HCT116 (cell line): ENCODE results near the gene NSF. TPM values are rescaled to one million over a fixed set of nuclear protein-coding genes. Genes with fewer than 3 reads are reported as not detected.

Source experiments
- ATAC-seq: fragments of 200-7000 bp; cut with Tn5 transposase; 2 replicates; pipeline ENCODE4 v1.9.1; 2020; ENCODE audit warnings: mild to moderate bottlenecking, moderate library complexity
- BruUV-seq: library from RNA; stranded (reverse); fragments of 400-500 nt; replicated peaks from 2 replicates; lab custom pipeline; 2021; lab: Mats Ljungman, UMichigan
- CTCF ChIA-PET: fragments of 300-600 bp; sonication (Branson Sonifier 250); formaldehyde crosslinking; loops from one replicate; lab custom pipeline; 2021; ENCODE audit warnings: antibody characterized with exemption; lab: Charles Lee
- POLR2A ChIA-PET: fragments of 300-600, 350-600 bp; sonication (Branson Sonifier 250); formaldehyde crosslinking; loops from one replicate; lab custom pipeline; 2021; ENCODE audit warnings: antibody characterized with exemption; lab: Charles Lee
- RAD21 ChIA-PET, 2 experiments: fragments of 300-600 bp; sonication (Branson Sonifier 250); formaldehyde crosslinking; loops; one replicate each; lab custom pipeline; 2023; ENCODE audit warnings: low total read pairs in 2 of 2; ENCODE audit not compliant: uncharacterized antibody in 2 of 2, unreplicated experiment in 2 of 2, low non-redundant PET in 1 of 2; lab: Charles Lee
- DNase-seq: peaks from one replicate; pipeline ENCODE4 v3.0.0-alpha.2; 2010; ENCODE audit warnings: low read depth, low spot score
- H2AFZ ChIP-seq: fragments of 200-600 bp; shearing (Covaris generic), sonication (generic); 2 replicates; pipeline ENCODE4 v1.6.1; 2017; ENCODE audit warnings: low read depth, mixed run types, mixed read lengths, antibody characterized with exemption, low read length; ENCODE audit not compliant: poor library complexity, severe bottlenecking
- H3K27ac ChIP-seq: 2 replicates; pipeline ENCODE4 v1.5.1; 2012; ENCODE audit warnings: low read depth, low read length
- H3K27me3 ChIP-seq: fragments of 200-600 bp; sonication (generic); 2 replicates; pipeline ENCODE4 v1.6.1; 2016; ENCODE audit warnings: mixed run types, low read length, mixed read lengths; ENCODE audit not compliant: insufficient read depth
- H3K36me3 ChIP-seq, 2 experiments: fragments of 200-500 bp in 1 of 2; fragments of 200-600 bp in 1 of 2; sonication (Bioruptor generic) in 1 of 2; sonication (generic) in 1 of 2; 2 replicates each; pipeline versions ENCODE4 v1.5.1 to v1.6.1; 2014 to 2016; ENCODE audit warnings: low read length in 2 of 2, inconsistent platforms in 1 of 2, mixed read lengths in 1 of 2, mixed run types in 1 of 2; ENCODE audit not compliant: insufficient read depth in 2 of 2, control insufficient read depth in 1 of 2
- H3K4me1 ChIP-seq, 2 experiments: fragments of 200-600 bp in 1 of 2; sonication (generic) in 1 of 2; 2 replicates each; pipeline versions ENCODE4 v1.5.1 to v1.6.1; 2012 to 2017; ENCODE audit warnings: low read length in 2 of 2, inconsistent platforms in 1 of 2, mild to moderate bottlenecking in 1 of 2, mixed read lengths in 1 of 2, mixed run types in 1 of 2, moderate library complexity in 1 of 2; ENCODE audit not compliant: insufficient read depth in 2 of 2, control insufficient read depth in 1 of 2
- H3K4me2 ChIP-seq: fragments of 200-600 bp; sonication (generic); 2 replicates; pipeline ENCODE4 v1.6.1; 2017; ENCODE audit warnings: mixed run types, low read length, mixed read lengths
- H3K4me3 ChIP-seq, 2 experiments: fragments of 200-600 bp in 1 of 2; sonication (generic) in 1 of 2; replicated peaks in 1 of 2; 2 replicates each; pipeline ENCODE4 v1.5.1; 2011 to 2016; ENCODE audit warnings: low read length in 2 of 2, control low read depth in 1 of 2, low read depth in 1 of 2, mild to moderate bottlenecking in 1 of 2, mixed read lengths in 1 of 2, mixed run types in 1 of 2
- H3K79me2 ChIP-seq: fragments of 200-600 bp; sonication (generic); 2 replicates; pipeline ENCODE4 v1.6.1; 2017; ENCODE audit warnings: mild to moderate bottlenecking, mixed run types, low read length, moderate library complexity, mixed read lengths; ENCODE audit not compliant: insufficient read depth
- H3K9ac ChIP-seq: fragments of 200-600 bp; sonication (generic); 2 replicates; pipeline ENCODE4 v1.6.1; 2016; ENCODE audit warnings: low read length, mixed read lengths
- H3K9me2 ChIP-seq: fragments of 200-600 bp; sonication (generic), shearing (Covaris generic); 2 replicates; pipeline ENCODE4 v1.6.1; 2017; ENCODE audit warnings: mixed run types, mild to moderate bottlenecking, moderate library complexity; ENCODE audit not compliant: insufficient read depth
- H3K9me3 ChIP-seq, 2 experiments: fragments of 200-500 bp in 1 of 2; fragments of 200-600 bp in 1 of 2; sonication (Bioruptor generic) in 1 of 2; sonication (generic) in 1 of 2; 2 replicates each; pipeline ENCODE4 v1.6.1; 2014 to 2017; ENCODE audit warnings: low read length in 2 of 2, mixed read lengths in 2 of 2, inconsistent platforms in 1 of 2, low read depth in 1 of 2, mild to moderate bottlenecking in 1 of 2, mixed run types in 1 of 2, moderate library complexity in 1 of 2; ENCODE audit not compliant: control insufficient read depth in 1 of 2, insufficient read depth in 1 of 2
- H4K20me1 ChIP-seq: fragments of 200-600 bp; sonication (generic), shearing (Covaris generic); 2 replicates; pipeline ENCODE4 v1.6.1; 2017; ENCODE audit warnings: mixed run types, mild to moderate bottlenecking, moderate library complexity; ENCODE audit not compliant: insufficient read depth
- EZH2phosphoT487 ChIP-seq: fragments of 200-600 bp; IDR thresholded peaks from 2 replicates; pipeline ENCODE4 v1.6.1; 2018; ENCODE audit warnings: antibody characterized with exemption, borderline replicate concordance
- intact Hi-C: fragments of 100-400 bp; cut with micrococcal nuclease; formaldehyde crosslinking; loops from 2 replicates; pipeline ENCODE4 v1.10.0; 2022
- total RNA-seq: library from RNA; stranded (reverse); gene quantifications from one replicate; pipeline ENCODE4 v1.2.1, GENCODE V29; 2021; ENCODE audit not compliant: unreplicated experiment
- TF ChIP-seq, protein P1 (sequence below): IDR thresholded peaks from 2 replicates; pipeline ENCODE4 v1.6.1; 2012
- TF ChIP-seq, protein P2 (sequence below): IDR thresholded peaks from 2 replicates; pipeline ENCODE4 v1.6.1; 2012
- TF ChIP-seq, protein P3 (sequence below): IDR thresholded peaks from 2 replicates; pipeline ENCODE4 v1.6.1; 2012; ENCODE audit warnings: low read depth

Gene NSF
- total RNA-seq, 1 experiment from 2014 or later, result 61.1 TPM

DNA sequence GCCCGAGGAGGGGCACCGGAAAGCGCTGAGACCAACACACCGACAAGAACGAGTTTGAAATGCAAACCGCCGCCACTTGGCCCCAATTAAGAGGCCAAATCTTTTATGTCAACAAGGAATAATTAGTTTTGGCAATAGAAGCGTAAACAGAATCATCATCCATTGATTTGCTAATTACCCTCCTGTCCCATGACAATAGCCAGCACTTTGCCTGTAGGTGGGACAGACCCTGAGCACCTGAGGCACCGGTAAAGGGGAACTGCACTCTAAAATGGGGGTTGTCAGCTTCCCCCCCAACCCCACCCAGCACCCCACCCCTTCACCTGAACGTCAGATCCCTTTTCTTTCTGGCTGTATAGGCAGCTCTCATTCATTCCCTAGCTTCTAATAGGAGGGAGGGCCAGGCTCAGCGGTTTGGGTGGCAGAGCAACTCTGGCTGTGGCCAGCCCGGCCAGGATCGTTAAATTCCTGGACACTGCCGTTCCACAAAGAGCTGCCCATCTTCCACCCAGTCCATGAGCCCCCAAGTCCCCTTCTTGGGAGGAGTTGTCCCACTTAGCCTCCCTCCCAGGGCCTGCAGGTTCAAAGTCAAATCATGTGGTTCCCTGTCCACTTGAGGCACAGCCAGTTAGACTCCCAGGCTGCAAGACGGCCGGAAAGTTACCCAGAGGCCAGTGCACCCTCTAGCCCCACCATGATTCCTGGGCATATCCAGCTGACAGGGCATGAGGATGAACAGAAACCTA is 182.2 kb downstream of the NSF start:
- no peak for DNase-seq
- no peaks in the 10 kb centered on the region for H3K27me3 ChIP-seq
- H3K9me3 ChIP-seq, result no peaks in the 10 kb centered on the region
- TF ChIP-seq, protein P1, sequence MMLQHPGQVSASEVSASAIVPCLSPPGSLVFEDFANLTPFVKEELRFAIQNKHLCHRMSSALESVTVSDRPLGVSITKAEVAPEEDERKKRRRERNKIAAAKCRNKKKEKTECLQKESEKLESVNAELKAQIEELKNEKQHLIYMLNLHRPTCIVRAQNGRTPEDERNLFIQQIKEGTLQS, result no peak
- TF ChIP-seq, protein P2, sequence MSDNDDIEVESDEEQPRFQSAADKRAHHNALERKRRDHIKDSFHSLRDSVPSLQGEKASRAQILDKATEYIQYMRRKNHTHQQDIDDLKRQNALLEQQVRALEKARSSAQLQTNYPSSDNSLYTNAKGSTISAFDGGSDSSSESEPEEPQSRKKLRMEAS, result no peak
- TF ChIP-seq, protein P3, sequence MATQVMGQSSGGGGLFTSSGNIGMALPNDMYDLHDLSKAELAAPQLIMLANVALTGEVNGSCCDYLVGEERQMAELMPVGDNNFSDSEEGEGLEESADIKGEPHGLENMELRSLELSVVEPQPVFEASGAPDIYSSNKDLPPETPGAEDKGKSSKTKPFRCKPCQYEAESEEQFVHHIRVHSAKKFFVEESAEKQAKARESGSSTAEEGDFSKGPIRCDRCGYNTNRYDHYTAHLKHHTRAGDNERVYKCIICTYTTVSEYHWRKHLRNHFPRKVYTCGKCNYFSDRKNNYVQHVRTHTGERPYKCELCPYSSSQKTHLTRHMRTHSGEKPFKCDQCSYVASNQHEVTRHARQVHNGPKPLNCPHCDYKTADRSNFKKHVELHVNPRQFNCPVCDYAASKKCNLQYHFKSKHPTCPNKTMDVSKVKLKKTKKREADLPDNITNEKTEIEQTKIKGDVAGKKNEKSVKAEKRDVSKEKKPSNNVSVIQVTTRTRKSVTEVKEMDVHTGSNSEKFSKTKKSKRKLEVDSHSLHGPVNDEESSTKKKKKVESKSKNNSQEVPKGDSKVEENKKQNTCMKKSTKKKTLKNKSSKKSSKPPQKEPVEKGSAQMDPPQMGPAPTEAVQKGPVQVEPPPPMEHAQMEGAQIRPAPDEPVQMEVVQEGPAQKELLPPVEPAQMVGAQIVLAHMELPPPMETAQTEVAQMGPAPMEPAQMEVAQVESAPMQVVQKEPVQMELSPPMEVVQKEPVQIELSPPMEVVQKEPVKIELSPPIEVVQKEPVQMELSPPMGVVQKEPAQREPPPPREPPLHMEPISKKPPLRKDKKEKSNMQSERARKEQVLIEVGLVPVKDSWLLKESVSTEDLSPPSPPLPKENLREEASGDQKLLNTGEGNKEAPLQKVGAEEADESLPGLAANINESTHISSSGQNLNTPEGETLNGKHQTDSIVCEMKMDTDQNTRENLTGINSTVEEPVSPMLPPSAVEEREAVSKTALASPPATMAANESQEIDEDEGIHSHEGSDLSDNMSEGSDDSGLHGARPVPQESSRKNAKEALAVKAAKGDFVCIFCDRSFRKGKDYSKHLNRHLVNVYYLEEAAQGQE, result no peak
- TF ChIP-seq EZH2phosphoT487, result no peak
- no peaks in the 10 kb centered on the region for H3K36me3 ChIP-seq
- H2AFZ ChIP-seq, result peak overlapping the region; percentile 24
- no peaks in the 10 kb centered on the region for H3K9me2 ChIP-seq
- peak overlapping the region; percentile 53 to 73 for H3K4me3 ChIP-seq
- ChIA-PET RAD21 (no interaction called here), POLR2A (no interaction called here), CTCF (no interaction called here)
- H4K20me1 ChIP-seq, result no peaks in the 10 kb centered on the region
- ATAC-seq, result no peak
- peaks cover 24 to 68% of the 10 kb centered on the region in 2 experiments for H3K4me1 ChIP-seq
- H3K27ac ChIP-seq, result peak overlapping the region; percentile 54
- peak overlapping the region; percentile 91 for H3K4me2 ChIP-seq
- no TSS peak for BruUV-seq
- no peaks in the 10 kb centered on the region for H3K79me2 ChIP-seq
- peak overlapping the region; percentile 79 for H3K9ac ChIP-seq
- intact Hi-C loops, result no loop called here
